Caco-2 (cell line): ENCODE measurements around the gene EGFL8. TPM values are rescaled to one million over a fixed set of nuclear protein-coding genes. Genes with fewer than 3 reads are reported as not detected.

ENCODE experiments used
- BruUV-seq: library from RNA; stranded (reverse); fragments of 400-500 nt; replicated peaks from 2 replicates; lab custom pipeline; 2021; lab: Mats Ljungman, UMichigan
- CTCF ChIA-PET: fragments of 300-600 bp; sonication (Branson Sonifier 250); formaldehyde crosslinking; loops from one replicate; lab custom pipeline; 2022; ENCODE audit warnings: antibody characterized with exemption; lab: Charles Lee
- POLR2A ChIA-PET: fragments of 300-600 bp; sonication (Branson Sonifier 250); formaldehyde crosslinking; loops from one replicate; lab custom pipeline; 2022; ENCODE audit warnings: antibody characterized with exemption; lab: Charles Lee
- DNase-seq, 2 experiments: peaks; one replicate each; pipeline versions ENCODE4 v3.0.0 to v3.0.0-alpha.2; 2020 to 2022
- H3K27me3 ChIP-seq: replicated peaks from 2 replicates; pipeline ENCODE4 v1.6.0; 2011; ENCODE audit warnings: low read length; ENCODE audit not compliant: control insufficient read depth, insufficient read depth
- H3K36me3 ChIP-seq: 2 replicates; pipeline ENCODE4 v1.5.1; 2011; ENCODE audit warnings: low read length; ENCODE audit not compliant: control insufficient read depth, insufficient read depth
- H3K4me1 ChIP-seq: fragments of 250-450 bp; sonication (Bioruptor Pico); 2 replicates; pipeline ENCODE4 v1.5.1; 2020; ENCODE audit warnings: mild to moderate bottlenecking
- H3K4me3 ChIP-seq: 2 replicates; pipeline ENCODE4 v1.5.1; 2011; ENCODE audit warnings: low read depth, mild to moderate bottlenecking, control low read depth, low read length
- H3K9me3 ChIP-seq: fragments of 250-450 bp; sonication (Bioruptor Pico); 2 replicates; pipeline ENCODE4 v1.5.1; 2020; ENCODE audit warnings: mild to moderate bottlenecking, moderate library complexity
- H3K27ac Mint-ChIP-seq: one replicate; pipeline ENCODE4 v1.8.0; 2022; ENCODE audit warnings: mixed read lengths; ENCODE audit not compliant: unreplicated experiment
- H3K27me3 Mint-ChIP-seq: one replicate; pipeline ENCODE4 v1.8.0; 2022; ENCODE audit warnings: mixed read lengths; ENCODE audit not compliant: insufficient read depth, unreplicated experiment
- H3K36me3 Mint-ChIP-seq: one replicate; pipeline ENCODE4 v1.8.0; 2022; ENCODE audit warnings: mild to moderate bottlenecking, mixed read lengths; ENCODE audit not compliant: insufficient read depth, unreplicated experiment
- H3K4me1 Mint-ChIP-seq: one replicate; pipeline ENCODE4 v1.8.0; 2022; ENCODE audit warnings: low read depth, mixed read lengths; ENCODE audit not compliant: unreplicated experiment
- H3K4me3 Mint-ChIP-seq: one replicate; pipeline ENCODE4 v1.8.0; 2022; ENCODE audit warnings: mild to moderate bottlenecking, moderate library complexity, mixed read lengths; ENCODE audit not compliant: unreplicated experiment
- H3K9me3 Mint-ChIP-seq: one replicate; pipeline ENCODE4 v1.8.0; 2022; ENCODE audit warnings: mixed read lengths; ENCODE audit not compliant: unreplicated experiment
- intact Hi-C: fragments of 100-400 bp; cut with micrococcal nuclease; formaldehyde crosslinking; loops from one replicate; pipeline ENCODE4 v1.10.0; 2022; ENCODE audit not compliant: unreplicated experiment
- total RNA-seq: library from RNA; stranded (reverse); gene quantifications from 2 replicates; pipeline ENCODE4 v1.2.3, GENCODE V29; 2022
- TF ChIP-seq, protein P1 (sequence below), 2 experiments: fragments of 200-600 bp in 1 of 2; IDR thresholded peaks; 1 replicate in 1 of 2; 2 replicates in 1 of 2; pipeline versions ENCODE4 v1.5.1 to v1.8.0; 2011 to 2022; ENCODE audit warnings: antibody characterized with exemption in 1 of 2, control low read depth in 1 of 2, inconsistent platforms in 1 of 2, low read depth in 1 of 2, low read length in 1 of 2, mild to moderate bottlenecking in 1 of 2, moderate library complexity in 1 of 2; ENCODE audit not compliant: insufficient read depth in 1 of 2, severe bottlenecking in 1 of 2, unreplicated experiment in 1 of 2

Gene EGFL8
- total RNA-seq, 1 experiment from 2014 or later = 45.0 TPM

- Mint-ChIP-seq H3K9me3 (no peaks in the 10 kb centered on the region), H3K4me3 (peak within 1 kb of the TSS; percentile 86), H3K4me1 (peaks cover 21% of the 10 kb centered on the region), H3K27me3 (no peaks in the 10 kb centered on the region), H3K36me3 (peaks cover 30% of the 10 kb centered on the region), H3K27ac (peak within 1 kb of the TSS; percentile 96)
- TF ChIP-seq, protein P1, sequence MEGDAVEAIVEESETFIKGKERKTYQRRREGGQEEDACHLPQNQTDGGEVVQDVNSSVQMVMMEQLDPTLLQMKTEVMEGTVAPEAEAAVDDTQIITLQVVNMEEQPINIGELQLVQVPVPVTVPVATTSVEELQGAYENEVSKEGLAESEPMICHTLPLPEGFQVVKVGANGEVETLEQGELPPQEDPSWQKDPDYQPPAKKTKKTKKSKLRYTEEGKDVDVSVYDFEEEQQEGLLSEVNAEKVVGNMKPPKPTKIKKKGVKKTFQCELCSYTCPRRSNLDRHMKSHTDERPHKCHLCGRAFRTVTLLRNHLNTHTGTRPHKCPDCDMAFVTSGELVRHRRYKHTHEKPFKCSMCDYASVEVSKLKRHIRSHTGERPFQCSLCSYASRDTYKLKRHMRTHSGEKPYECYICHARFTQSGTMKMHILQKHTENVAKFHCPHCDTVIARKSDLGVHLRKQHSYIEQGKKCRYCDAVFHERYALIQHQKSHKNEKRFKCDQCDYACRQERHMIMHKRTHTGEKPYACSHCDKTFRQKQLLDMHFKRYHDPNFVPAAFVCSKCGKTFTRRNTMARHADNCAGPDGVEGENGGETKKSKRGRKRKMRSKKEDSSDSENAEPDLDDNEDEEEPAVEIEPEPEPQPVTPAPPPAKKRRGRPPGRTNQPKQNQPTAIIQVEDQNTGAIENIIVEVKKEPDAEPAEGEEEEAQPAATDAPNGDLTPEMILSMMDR (IDR thresholded peaks at IDR 0.05; ENCODE audit: insufficient read depth in 1 of 2, low read depth in 1 of 2, low read length in 1 of 2, severe bottlenecking in 1 of 2, unreplicated experiment in 1 of 2) = no peak
- ChIA-PET POLR2A (interaction anchor here (0.9 to 1.5 kb wide), 2 partner anchors 44 to 820 kb away, joined by 5 to 13 read pairs; no protein-coding TSS in a partner anchor), CTCF (interaction anchor here (1.0 to 1.6 kb wide), 3 partner anchors 8 to 44 kb away, joined by 3 read pairs; no protein-coding TSS in a partner anchor)
- no peaks in the 10 kb centered on the region for H3K27me3 ChIP-seq
- peaks cover 1% of the 10 kb centered on the region; the same call in 1 of the 2 replicates for H3K36me3 ChIP-seq
- DNase-seq = no peak
- H3K4me3 ChIP-seq = peak within 1 kb of the TSS; percentile 90
- H3K9me3 ChIP-seq = no peaks in the 10 kb centered on the region
- no TSS peak for BruUV-seq
- peaks cover 32% of the 10 kb centered on the region for H3K4me1 ChIP-seq
- intact Hi-C loops = no loop called here
Measured at GRCh38 chr6:32151863-32152768, 12.3 kb upstream of the EGFL8 start, which contains the start of gene PRRT1. Gene PRRT1 (minus strand): TSS chr6:32151939. CDS start chr6:32151827, 112 bp downstream.

DNA sequence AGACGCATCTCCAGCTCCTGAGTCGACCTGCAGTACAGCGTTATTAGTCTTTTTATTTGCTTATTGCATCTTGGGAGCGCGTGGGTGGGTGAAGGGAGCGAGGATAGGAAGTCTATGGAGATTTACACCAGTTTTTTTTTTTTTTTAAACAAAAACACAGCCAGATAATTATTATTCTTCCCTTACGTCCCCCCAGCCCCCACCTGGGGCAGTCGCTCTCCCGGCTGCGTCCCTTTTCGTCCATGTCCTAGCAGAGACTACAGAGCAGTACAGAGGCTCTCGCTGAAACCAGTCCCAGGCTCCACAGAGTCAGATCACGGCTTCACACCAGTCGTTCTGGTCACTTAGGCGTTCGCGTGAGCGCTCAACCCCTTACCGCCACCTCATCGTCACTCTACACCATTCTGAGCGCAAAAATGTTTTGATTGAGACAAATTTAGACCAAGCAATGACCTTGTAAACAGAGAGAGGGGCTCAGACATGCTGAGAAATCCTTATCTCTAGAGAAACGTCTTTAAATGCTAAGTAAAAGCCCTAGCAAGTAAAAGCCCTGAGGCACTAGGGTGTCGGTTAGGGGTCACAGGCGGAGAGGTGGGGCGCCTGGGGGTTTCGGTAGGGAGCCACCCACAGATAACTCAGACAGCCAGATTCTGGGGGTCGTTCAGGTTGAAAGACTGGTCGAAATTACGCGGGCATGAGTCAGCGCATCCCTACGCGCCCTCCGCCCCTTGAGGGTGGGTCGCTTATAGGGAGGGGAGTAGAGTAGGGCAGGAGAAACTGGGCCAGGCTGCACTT, 11.4 kb upstream of the EGFL8 start:
- Mint-ChIP-seq H3K4me1 (peaks cover 17% of the 10 kb centered on the region), H3K27ac (peak overlapping the region; percentile 96), H3K9me3 (no peaks in the 10 kb centered on the region), H3K27me3 (no peaks in the 10 kb centered on the region), H3K4me3 (peak overlapping the region; percentile 86), H3K36me3 (peaks cover 38% of the 10 kb centered on the region)
- DNase-seq = peak; percentile 67 to 70
- intact Hi-C loops = loop anchor here (1.0 kb wide), 1 partner anchor 23 kb away; the partner anchor contains the start of gene FKBPL
- Histone ChIP-seq H3K4me3 (peak overlapping the region; percentile 90), H3K9me3 (no peaks in the 10 kb centered on the region), H3K27me3 (no peaks in the 10 kb centered on the region), H3K36me3 (peaks cover 6% of the 10 kb centered on the region), H3K4me1 (peaks cover 24% of the 10 kb centered on the region)
- ChIA-PET POLR2A (interaction anchor here (0.5 to 1.5 kb wide), 5 partner anchors 14 to 819 kb away, joined by 3 to 13 read pairs (median 5); partner anchors contain the start of gene FKBPL), CTCF (interaction anchor here (0.6 to 1.6 kb wide), 6 partner anchors 8 to 43 kb away, joined by 3 to 10 read pairs (median 4); partner anchors contain the start of gene FKBPL)
- TF ChIP-seq, protein P1 (IDR thresholded peaks at IDR 0.05; ENCODE audit: insufficient read depth in 1 of 2, low read depth in 1 of 2, low read length in 1 of 2, severe bottlenecking in 1 of 2, unreplicated experiment in 1 of 2) = no peak
- TSS peak; percentile 75 for BruUV-seq
